H1 (cell line): Measurements from ENCODE around the gene CEP170. TPM values are rescaled to one million over a fixed set of nuclear protein-coding genes. Genes with fewer than 3 reads are reported as not detected.

Source experiments
- CTCF ChIA-PET: fragments of 300-600 bp; sonication (Branson Sonifier 250); formaldehyde crosslinking; loops from one replicate; lab custom pipeline; 2021; ENCODE audit not compliant: partially characterized antibody; lab: Charles Lee
- POLR2A ChIA-PET: fragments of 300-600 bp; sonication (Branson Sonifier 250); formaldehyde crosslinking; loops from one replicate; lab custom pipeline; 2021; ENCODE audit warnings: inconsistent platforms; ENCODE audit not compliant: partially characterized antibody; lab: Charles Lee
- DNase-seq, 2 experiments: peaks; one replicate each; pipeline versions ENCODE4 v3.0.0 to v3.0.0-alpha.2; 2010 to 2022; ENCODE audit warnings: low spot score in 2 of 2, low read depth in 1 of 2, mixed read lengths in 1 of 2
- FAIRE-seq: peaks from 2 replicates; lab custom pipeline; 2011; peaks lifted over from hg19 to GRCh38; lab: Jason Lieb, UNC
- H2AFZ ChIP-seq: 2 replicates; pipeline ENCODE4 v1.8.1; 2012; ENCODE audit warnings: low read length, inconsistent platforms
- H2AK5ac ChIP-seq: 2 replicates; pipeline ENCODE4 v1.6.1; 2013; ENCODE audit warnings: low read depth, low read length
- H2BK120ac ChIP-seq: replicated peaks from 2 replicates; pipeline ENCODE3; 2013; ENCODE audit warnings: low read depth, low read length, inconsistent platforms
- H2BK12ac ChIP-seq: 2 replicates; pipeline ENCODE4 v1.6.1; 2013; ENCODE audit warnings: low read depth, low read length
- H2BK15ac ChIP-seq: 2 replicates; pipeline ENCODE4 v1.6.1; 2013; ENCODE audit warnings: low read length
- H2BK20ac ChIP-seq: 2 replicates; pipeline ENCODE4 v1.6.1; 2013; ENCODE audit warnings: low read length
- H2BK5ac ChIP-seq: 2 replicates; pipeline ENCODE4 v1.6.1; 2013; ENCODE audit warnings: low read depth, low read length
- H3K14ac ChIP-seq: 2 replicates; pipeline ENCODE4 v1.6.1; 2013; ENCODE audit warnings: inconsistent platforms; ENCODE audit not compliant: insufficient read length
- H3K18ac ChIP-seq: 2 replicates; pipeline ENCODE4 v1.6.1; 2013; ENCODE audit warnings: low read length; ENCODE audit errors: extremely low read depth
- H3K23ac ChIP-seq: 2 replicates; pipeline ENCODE4 v1.6.1; 2013; ENCODE audit warnings: inconsistent platforms; ENCODE audit not compliant: insufficient read length
- H3K23me2 ChIP-seq: 2 replicates; pipeline ENCODE4 v1.6.1; 2013; ENCODE audit warnings: low read depth, low read length
- H3K27ac ChIP-seq: 2 replicates; pipeline ENCODE4 v1.6.1; 2011; ENCODE audit warnings: low read depth, low read length, inconsistent platforms
- H3K27me3 ChIP-seq, 4 experiments: replicated peaks in 1 of 4; 1 replicate in 1 of 4; 2 replicates in 3 of 4; pipeline versions ENCODE4 v1.6.1 to v1.8.1; 2011 to 2013; ENCODE audit warnings: low read length in 3 of 4, mild to moderate bottlenecking in 3 of 4, inconsistent platforms in 2 of 4, mixed read lengths in 2 of 4, moderate library complexity in 1 of 4; ENCODE audit not compliant: control insufficient read depth in 3 of 4, insufficient read depth in 3 of 4; ENCODE audit errors: extremely low read depth in 1 of 4
- H3K36me3 ChIP-seq, 4 experiments: 2 replicates each; pipeline versions ENCODE4 v1.6.1 to v1.8.1; 2011 to 2013; ENCODE audit warnings: mild to moderate bottlenecking in 4 of 4, low read length in 3 of 4, moderate library complexity in 2 of 4, control low read depth in 1 of 4, inconsistent platforms in 1 of 4; ENCODE audit not compliant: insufficient read depth in 4 of 4, control insufficient read depth in 2 of 4
- H3K4ac ChIP-seq: replicated peaks from 2 replicates; pipeline ENCODE3; 2013; ENCODE audit warnings: low read length, low read depth, mixed read lengths, inconsistent platforms; ENCODE audit not compliant: insufficient read length
- H3K4me1 ChIP-seq, 4 experiments: replicated peaks in 1 of 4; 1 replicate in 1 of 4; 2 replicates in 3 of 4; pipeline versions ENCODE4 v1.6.1 to v1.8.1; 2011 to 2013; ENCODE audit warnings: low read length in 3 of 4, inconsistent platforms in 2 of 4, mixed read lengths in 1 of 4; ENCODE audit not compliant: insufficient read depth in 4 of 4, control insufficient read depth in 3 of 4
- H3K4me2 ChIP-seq, 2 experiments: 2 replicates each; pipeline versions ENCODE4 v1.6.1 to v1.8.1; 2011 to 2013; ENCODE audit warnings: low read depth in 2 of 2, low read length in 2 of 2, control low read depth in 1 of 2, inconsistent platforms in 1 of 2, mild to moderate bottlenecking in 1 of 2; ENCODE audit not compliant: insufficient read depth in 1 of 2
- H3K4me3 ChIP-seq, 4 experiments: fragments of 200-600, 300-600 bp in 1 of 4; sonication (generic), shearing (Covaris generic), sonication (Bioruptor Twin) in 1 of 4; 2 replicates each; pipeline versions ENCODE4 v1.5.1 to v1.8.1; 2011 to 2016; ENCODE audit warnings: low read length in 4 of 4, low read depth in 3 of 4, control low read depth in 2 of 4, inconsistent platforms in 2 of 4, mild to moderate bottlenecking in 2 of 4, mixed read lengths in 1 of 4, moderate library complexity in 1 of 4; ENCODE audit not compliant: insufficient read depth in 2 of 4; ENCODE audit errors: extremely low read depth in 1 of 4
- H3K56ac ChIP-seq: replicated peaks from 2 replicates; pipeline ENCODE3; 2013; ENCODE audit warnings: low read depth, mild to moderate bottlenecking, mixed read lengths, low read length, inconsistent platforms; ENCODE audit not compliant: insufficient read length
- H3K79me1 ChIP-seq: 2 replicates; pipeline ENCODE4 v1.6.1; 2013; ENCODE audit warnings: low read depth, low read length, control low read depth
- H3K79me2 ChIP-seq, 2 experiments: 2 replicates each; pipeline versions ENCODE4 v1.6.1 to v1.8.1; 2012 to 2013; ENCODE audit warnings: low read length in 2 of 2, mild to moderate bottlenecking in 2 of 2, inconsistent platforms in 1 of 2; ENCODE audit not compliant: insufficient read depth in 2 of 2, control insufficient read depth in 1 of 2
- H3K9ac ChIP-seq, 4 experiments: replicated peaks in 1 of 4; 1 replicate in 1 of 4; 2 replicates in 3 of 4; pipeline versions ENCODE4 v1.6.1 to v1.8.1; 2011 to 2013; ENCODE audit warnings: low read depth in 3 of 4, low read length in 3 of 4, control low read depth in 2 of 4, mild to moderate bottlenecking in 2 of 4, moderate library complexity in 2 of 4, inconsistent platforms in 1 of 4; ENCODE audit errors: extremely low read depth in 1 of 4
- H3K9me3 ChIP-seq, 2 experiments: 2 replicates each; pipeline versions ENCODE4 v1.6.1 to v1.8.1; 2012 to 2013; ENCODE audit warnings: mild to moderate bottlenecking in 2 of 2, moderate library complexity in 2 of 2, control low read depth in 1 of 2, inconsistent platforms in 1 of 2, low read depth in 1 of 2, low read length in 1 of 2, mixed read lengths in 1 of 2; ENCODE audit not compliant: insufficient read depth in 2 of 2
- H4K20me1 ChIP-seq, 2 experiments: replicated peaks in 1 of 2; 2 replicates each; pipeline versions ENCODE3 to v1.8.1; 2011 to 2013; ENCODE audit warnings: inconsistent platforms in 2 of 2, low read length in 2 of 2, mild to moderate bottlenecking in 1 of 2; ENCODE audit not compliant: insufficient read depth in 2 of 2, control insufficient read depth in 1 of 2
- H4K5ac ChIP-seq: 2 replicates; pipeline ENCODE4 v1.6.1; 2013; ENCODE audit warnings: low read length, low read depth, mixed read lengths, inconsistent platforms; ENCODE audit not compliant: insufficient read length
- H4K8ac ChIP-seq: 2 replicates; pipeline ENCODE4 v1.8.0; 2013; ENCODE audit warnings: mild to moderate bottlenecking, moderate library complexity, low read length, inconsistent platforms; ENCODE audit not compliant: insufficient read depth; ENCODE audit errors: extremely low read depth
- H4K91ac ChIP-seq: replicated peaks from 2 replicates; pipeline ENCODE3; 2013; ENCODE audit warnings: low read length, mixed read lengths, inconsistent platforms; ENCODE audit not compliant: insufficient read length
- EP300 ChIP-seq, 2 experiments: IDR thresholded peaks; 1 replicate in 1 of 2; 2 replicates in 1 of 2; pipeline ENCODE4 v1.6.1; 2011 to 2012; ENCODE audit warnings: low read depth in 2 of 2, low read length in 2 of 2, mild to moderate bottlenecking in 2 of 2, borderline replicate concordance in 1 of 2, inconsistent platforms in 1 of 2, moderate library complexity in 1 of 2
- SAP30 ChIP-seq: fragments of 300-600 bp; sonication (generic); IDR thresholded peaks from 2 replicates; pipeline ENCODE4 v1.7.1; 2012; ENCODE audit warnings: low read length, moderate library complexity, mild to moderate bottlenecking, inconsistent platforms; ENCODE audit not compliant: insufficient read depth, insufficient replicate concordance
- SP4 ChIP-seq: IDR thresholded peaks from 2 replicates; pipeline ENCODE4 v1.6.1; 2012; ENCODE audit warnings: low read length, inconsistent platforms
- WGBS, 2 experiments: shearing (Covaris generic) in 1 of 2; methylation state at CpG; one replicate each; pipeline versions ENCODE4 v1.1.6 to v1.1.7; 2013 to 2015; ENCODE audit warnings: low lambda C conversion rate in 2 of 2, mixed read lengths in 2 of 2, inconsistent platforms in 1 of 2, low coverage in 1 of 2, missing lambda C conversion rate in 1 of 2; ENCODE audit not compliant: insufficient replicate concordance in 2 of 2, insufficient coverage in 1 of 2, insufficient read length in 1 of 2; ENCODE audit errors: extremely low coverage in 1 of 2, missing lambda C conversion rate in 1 of 2; 5-methylcytosine and 5-hydroxymethylcytosine counted together
- polyA plus RNA-seq, 7 experiments: library from polyadenylated mRNA; depleted of rRNA in 3 of 7; stranded (reverse) in 5 of 7; unstranded in 2 of 7; fragments of >200 nt in 5 of 7; fragments of 200-250 nt in 2 of 7; gene quantifications; 1 replicate in 5 of 7; 2 replicates in 1 of 7; 4 replicates in 1 of 7; pipeline versions ENCODE4 v1.2.1 to v1.2.3, GENCODE V29; 2011 to 2013; ENCODE audit warnings: missing spikeins in 2 of 7, mixed read lengths in 2 of 7
- total RNA-seq: library from RNA; stranded (reverse); fragmentation: NEBNext Ultra II Directional; extraction: Animal tissue kit (Norgen Biotek cat#: 25700); gene quantifications from 2 replicates; pipeline ENCODE4 v1.2.1, GENCODE V29; 2021
- TF ChIP-seq, protein P1 (sequence below), 3 experiments: IDR thresholded peaks; 1 replicate in 2 of 3; 2 replicates in 1 of 3; pipeline versions ENCODE4 v1.5.1 to v1.6.1; 2011; ENCODE audit warnings: low read length in 3 of 3, mild to moderate bottlenecking in 3 of 3, inconsistent platforms in 2 of 3, low read depth in 1 of 3, moderate library complexity in 1 of 3; ENCODE audit not compliant: insufficient read depth in 1 of 3; ENCODE audit errors: control extremely low read depth in 1 of 3

The CEP170 gene
- total and polyA plus RNA-seq, 2 of the 8 experiments (the other 6 are each of a cell fraction or from before 2014, with no cell fraction given): 33.1 to 97.2 TPM

- DNase-seq (no peak), FAIRE-seq (peak; percentile 13)
- H3K23me2 ChIP-seq: no peaks in the 10 kb centered on the region
- CTCF ChIA-PET: no interaction called here
- no peak overlapping the region for H3K4me3 ChIP-seq
- H3K4me1 ChIP-seq: peaks cover 0 to 5% (median 0%) of the 10 kb centered on the region in 4 experiments; a peak in 3 of 7 replicates
- no peak overlapping the region for H3K9ac ChIP-seq
- H3K4me2 ChIP-seq: no peak overlapping the region
- no peak overlapping the region for H3K27ac ChIP-seq
- no peak overlapping the region for H3K18ac ChIP-seq
- peaks cover 0 to 60% of the 10 kb centered on the region in 2 experiments; a peak in 3 of 4 replicates for H3K79me2 ChIP-seq
- H3K56ac ChIP-seq: no peak overlapping the region
- POLR2A ChIA-PET: no interaction called here
- H3K36me3 ChIP-seq: peaks cover 0 to 26% (median 10%) of the 10 kb centered on the region in 4 experiments; a peak in 4 of 8 replicates
- 88% methylated on average over 2 of the region's 2 CpGs; no CpG with 5 or more reads in 1 of the 2 experiments for WGBS, 2 experiments
- no peak overlapping the region for H3K14ac ChIP-seq
- H3K79me1 ChIP-seq: no peaks in the 10 kb centered on the region
- no peaks in the 10 kb centered on the region for H3K27me3 ChIP-seq
- TF ChIP-seq SP4: no peak
- no peak for TF ChIP-seq EP300 (IDR thresholded peaks at IDR 0.05; ENCODE audit: borderline replicate concordance in 1 of 2, low read depth in 2 of 2, low read length in 2 of 2)
- TF ChIP-seq, protein P1, sequence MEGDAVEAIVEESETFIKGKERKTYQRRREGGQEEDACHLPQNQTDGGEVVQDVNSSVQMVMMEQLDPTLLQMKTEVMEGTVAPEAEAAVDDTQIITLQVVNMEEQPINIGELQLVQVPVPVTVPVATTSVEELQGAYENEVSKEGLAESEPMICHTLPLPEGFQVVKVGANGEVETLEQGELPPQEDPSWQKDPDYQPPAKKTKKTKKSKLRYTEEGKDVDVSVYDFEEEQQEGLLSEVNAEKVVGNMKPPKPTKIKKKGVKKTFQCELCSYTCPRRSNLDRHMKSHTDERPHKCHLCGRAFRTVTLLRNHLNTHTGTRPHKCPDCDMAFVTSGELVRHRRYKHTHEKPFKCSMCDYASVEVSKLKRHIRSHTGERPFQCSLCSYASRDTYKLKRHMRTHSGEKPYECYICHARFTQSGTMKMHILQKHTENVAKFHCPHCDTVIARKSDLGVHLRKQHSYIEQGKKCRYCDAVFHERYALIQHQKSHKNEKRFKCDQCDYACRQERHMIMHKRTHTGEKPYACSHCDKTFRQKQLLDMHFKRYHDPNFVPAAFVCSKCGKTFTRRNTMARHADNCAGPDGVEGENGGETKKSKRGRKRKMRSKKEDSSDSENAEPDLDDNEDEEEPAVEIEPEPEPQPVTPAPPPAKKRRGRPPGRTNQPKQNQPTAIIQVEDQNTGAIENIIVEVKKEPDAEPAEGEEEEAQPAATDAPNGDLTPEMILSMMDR (IDR thresholded peaks at IDR 0.05; ENCODE audit: control extremely low read depth in 1 of 3, insufficient read depth in 1 of 3, low read depth in 1 of 3, low read length in 3 of 3): no peak
- no peak for TF ChIP-seq SAP30
- no peak overlapping the region for H2AK5ac ChIP-seq
- no peak overlapping the region for H2BK5ac ChIP-seq
- H4K5ac ChIP-seq: no peak overlapping the region
- H3K23ac ChIP-seq: no peak overlapping the region
- H4K8ac ChIP-seq: no peak overlapping the region
- no peak overlapping the region for H4K91ac ChIP-seq
- no peaks in the 10 kb centered on the region for H3K9me3 ChIP-seq
- H2BK120ac ChIP-seq: no peak overlapping the region
- H3K4ac ChIP-seq: no peak overlapping the region
- no peak overlapping the region for H2AFZ ChIP-seq
- no peaks in the 10 kb centered on the region for H4K20me1 ChIP-seq
- no peak overlapping the region for H2BK20ac ChIP-seq
- H2BK15ac ChIP-seq: no peak overlapping the region
- H2BK12ac ChIP-seq: no peak overlapping the region
Measured at GRCh38 chr1:243217349-243217748, 37.7 kb downstream of the CEP170 start.
